ENCODE results near the gene EFHB.

EFHB gene

DNA sequence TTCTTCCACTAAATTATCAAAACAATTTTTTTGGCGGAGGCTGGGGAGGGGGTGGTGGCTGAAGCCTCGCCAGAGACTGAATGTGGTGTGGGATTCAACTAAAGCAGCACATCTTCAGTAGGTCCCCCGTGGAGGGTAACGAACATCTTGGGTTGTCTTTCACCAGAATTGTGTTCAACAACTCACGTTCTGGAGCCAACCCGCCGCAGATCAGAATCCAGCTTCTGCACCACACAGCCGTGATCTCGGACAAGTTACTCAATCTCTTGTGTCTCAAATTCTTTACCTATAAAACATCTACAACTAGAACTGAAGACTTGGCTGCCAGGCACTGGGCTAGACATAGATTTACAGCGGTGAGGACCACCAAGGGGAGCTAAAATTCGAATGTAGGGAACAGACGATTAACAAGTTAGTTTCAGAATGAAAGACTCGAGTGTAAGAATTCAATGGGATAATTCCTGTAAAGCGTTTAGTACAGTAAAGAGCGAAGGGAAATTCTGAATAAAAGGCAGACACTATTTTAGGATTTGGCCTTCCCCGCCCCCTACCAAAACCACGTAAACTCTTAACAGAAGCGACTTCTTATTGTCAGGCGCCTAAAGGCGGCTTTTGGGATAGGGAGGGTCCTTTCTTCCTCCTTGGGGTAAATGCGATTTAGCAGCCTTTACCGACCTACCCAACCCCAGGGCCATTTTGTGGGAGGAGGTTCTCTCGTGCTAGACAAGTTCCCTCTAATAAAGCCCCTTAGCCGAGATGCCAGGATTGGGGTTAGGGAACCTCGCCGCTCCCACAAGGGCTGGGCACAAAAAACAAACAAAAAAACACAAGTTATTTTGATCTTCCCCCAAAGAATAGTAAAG, 12.2 kb upstream of the EFHB start:
- peak overlapping the region; percentile 95 for H3K4me3 Mint-ChIP-seq
- peak overlapping the region; percentile 98 for H3K27ac Mint-ChIP-seq
- H3K9me3 Mint-ChIP-seq (ENCODE audit: low read depth), result no peaks in the 10 kb centered on the region
- no peaks in the 10 kb centered on the region for H3K27me3 Mint-ChIP-seq
- H3K36me3 Mint-ChIP-seq, result peaks cover 3% of the 10 kb centered on the region
- peaks cover 43% of the 10 kb centered on the region for H3K4me1 Mint-ChIP-seq (ENCODE audit: low read depth)

DNA sequence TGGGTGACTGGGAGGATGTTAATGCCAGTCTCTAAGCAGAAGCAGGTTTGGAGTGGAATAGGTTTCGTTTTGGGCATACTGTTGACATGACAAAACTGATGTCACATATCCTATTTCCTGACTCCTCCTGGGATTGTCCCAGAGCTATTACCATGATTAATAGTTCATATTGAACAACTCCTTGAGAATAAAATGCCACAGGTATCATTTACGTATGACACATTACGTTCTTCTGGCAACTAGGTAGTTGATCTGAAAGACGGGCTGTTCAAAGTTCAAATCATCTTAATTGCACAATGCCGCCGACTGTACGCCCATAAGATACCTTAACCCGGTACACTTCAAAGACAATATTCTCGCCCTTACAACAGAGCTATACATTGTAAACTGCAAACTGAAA, 11.5 kb upstream of the EFHB start:
- no peaks in the 10 kb centered on the region for H3K36me3 Mint-ChIP-seq
- H3K27ac Mint-ChIP-seq, result peak overlapping the region; percentile 98
- H3K4me3 Mint-ChIP-seq, result peak overlapping the region; percentile 95
- H3K27me3 Mint-ChIP-seq, result no peaks in the 10 kb centered on the region
- H3K4me1 Mint-ChIP-seq (ENCODE audit: low read depth), result peaks cover 37% of the 10 kb centered on the region
- no peaks in the 10 kb centered on the region for H3K9me3 Mint-ChIP-seq (ENCODE audit: low read depth)

DNA sequence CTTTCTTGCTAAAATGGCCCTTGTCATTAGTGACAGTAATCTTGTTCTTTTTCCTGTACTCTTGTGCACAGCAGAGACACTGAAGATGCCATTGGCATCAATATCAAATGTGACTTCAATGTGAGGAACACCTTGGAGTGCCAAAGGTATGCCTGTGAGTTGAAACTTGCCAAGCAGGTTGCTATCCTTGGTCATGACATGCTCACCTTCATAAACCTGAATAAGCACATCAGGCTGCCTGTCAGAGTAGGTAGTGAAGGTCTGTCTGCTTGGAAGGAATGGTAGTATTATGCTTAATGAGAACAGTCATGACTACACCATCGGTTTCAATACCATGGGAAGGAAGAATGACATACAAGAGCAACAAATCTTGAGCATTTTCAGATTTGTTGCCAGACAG, 6.6 kb upstream of the EFHB start:
- H3K9me3 Mint-ChIP-seq (ENCODE audit: low read depth), result no peaks in the 10 kb centered on the region
- peaks cover 11% of the 10 kb centered on the region for H3K4me1 Mint-ChIP-seq (ENCODE audit: low read depth)
- H3K27me3 Mint-ChIP-seq, result no peaks in the 10 kb centered on the region
- H3K27ac Mint-ChIP-seq, result no peak overlapping the region
- H3K36me3 Mint-ChIP-seq, result no peaks in the 10 kb centered on the region
- no peak overlapping the region for H3K4me3 Mint-ChIP-seq

DNA sequence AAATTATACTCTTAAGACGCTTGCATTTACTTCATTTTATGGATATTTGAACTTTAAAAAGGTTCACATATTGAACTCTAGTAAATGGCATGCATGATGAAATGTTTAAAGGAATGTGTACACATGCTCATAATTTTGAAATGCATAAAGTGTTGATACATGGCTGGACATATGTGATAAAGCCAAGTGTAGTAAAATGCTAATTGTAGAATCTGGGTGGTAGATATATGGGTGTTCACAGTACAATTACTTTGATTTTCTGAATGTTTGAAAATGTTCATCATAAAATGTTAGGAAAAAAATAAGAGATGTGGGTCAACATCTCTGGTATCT, 4.2 kb upstream of the EFHB start:
- Mint-ChIP-seq H3K4me3 (no peak overlapping the region), H3K27ac (no peak overlapping the region), H3K27me3 (peaks cover 6% of the 10 kb centered on the region), H3K36me3 (no peaks in the 10 kb centered on the region), H3K9me3 (ENCODE audit: low read depth) (no peaks in the 10 kb centered on the region), H3K4me1 (ENCODE audit: low read depth) (peaks cover 6% of the 10 kb centered on the region)

DNA sequence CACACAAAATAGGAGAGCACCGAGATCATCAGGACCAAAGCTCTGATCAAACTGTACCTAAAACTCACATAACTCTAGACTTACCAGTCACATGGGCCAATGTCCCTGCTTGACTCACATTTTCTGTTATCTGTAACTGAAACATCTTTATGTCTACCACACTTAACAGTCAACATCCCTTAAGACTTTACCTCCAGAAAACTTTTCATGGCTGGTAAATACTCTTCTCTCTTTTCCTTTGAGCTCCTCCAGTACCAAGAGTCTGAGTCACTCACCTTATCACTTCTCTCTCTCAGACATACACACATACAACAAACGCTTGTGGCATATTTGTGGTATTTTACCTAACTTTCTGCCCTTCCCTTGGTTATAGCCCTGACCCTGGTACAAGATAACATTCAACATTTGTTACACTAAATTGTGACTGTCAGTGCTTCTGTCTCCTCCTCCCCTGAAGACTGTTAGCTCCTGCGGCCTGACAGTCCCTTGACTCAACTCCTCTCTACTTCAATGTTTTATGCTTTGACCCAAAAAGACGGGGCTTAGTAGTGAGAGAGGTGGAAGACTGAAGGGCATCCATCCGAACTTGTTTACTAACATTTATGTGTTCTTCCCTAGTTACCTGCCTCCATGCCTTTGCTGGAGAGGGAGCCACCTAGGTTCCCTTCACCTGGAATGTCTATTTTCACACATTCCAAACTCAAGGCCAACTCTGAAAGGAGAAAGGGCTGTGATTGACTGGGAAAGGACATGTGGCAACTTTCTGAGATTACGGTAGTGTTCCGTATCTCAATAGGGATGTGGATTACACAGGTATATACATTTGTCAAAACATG, 3.7 kb upstream of the EFHB start:
- Mint-ChIP-seq H3K4me1 (ENCODE audit: low read depth) (peaks cover 8% of the 10 kb centered on the region), H3K27ac (peak overlapping the region; percentile 64), H3K9me3 (ENCODE audit: low read depth) (no peaks in the 10 kb centered on the region), H3K4me3 (no peak overlapping the region), H3K36me3 (peaks cover 2% of the 10 kb centered on the region), H3K27me3 (peaks cover 8% of the 10 kb centered on the region)

DNA sequence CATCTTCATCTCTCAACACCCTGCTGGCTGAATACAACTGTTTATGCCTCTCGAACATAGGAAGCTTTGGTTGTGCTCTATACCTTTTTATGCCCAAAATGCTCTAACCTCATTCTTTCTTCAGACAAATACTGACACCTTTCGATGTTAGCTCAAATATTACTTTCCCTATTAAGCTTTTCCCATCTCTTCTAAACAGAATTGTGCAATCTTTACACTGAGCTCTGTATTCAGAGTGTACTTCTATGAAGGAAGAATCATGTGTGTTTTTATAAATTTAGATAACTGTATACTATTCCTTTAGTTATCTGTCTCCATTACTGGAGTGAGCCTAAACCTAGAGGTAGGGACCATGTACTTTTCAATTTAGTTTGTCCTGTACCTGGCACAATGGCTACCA, 1.6 kb downstream of the EFHB start:
- H3K4me3 Mint-ChIP-seq, result no peak overlapping the region
- H3K36me3 Mint-ChIP-seq, result peaks cover 3% of the 10 kb centered on the region
- peaks cover 9% of the 10 kb centered on the region for H3K27me3 Mint-ChIP-seq
- H3K4me1 Mint-ChIP-seq (ENCODE audit: low read depth), result peaks cover 21% of the 10 kb centered on the region
- peak overlapping the region; percentile 84 for H3K27ac Mint-ChIP-seq
- H3K9me3 Mint-ChIP-seq (ENCODE audit: low read depth), result no peaks in the 10 kb centered on the region

DNA sequence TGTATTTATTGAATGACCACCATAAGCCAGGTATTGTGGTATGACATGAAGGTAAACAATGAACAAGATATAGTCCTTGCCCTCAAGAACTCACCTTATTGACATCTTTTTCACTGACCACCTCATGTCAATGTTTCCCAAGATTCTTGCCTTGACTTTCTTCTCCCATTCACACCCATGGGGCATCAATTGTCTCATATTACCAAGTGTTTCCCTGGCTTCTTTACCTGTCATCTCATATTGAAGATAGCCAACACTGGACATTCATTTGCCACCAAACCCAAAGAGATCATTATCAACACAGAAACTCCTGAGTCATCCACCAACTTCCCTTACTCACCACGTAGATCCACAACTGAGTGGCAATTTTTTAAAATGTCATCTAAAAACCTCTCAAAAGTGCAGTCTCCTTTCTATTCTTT, 2.2 kb downstream of the EFHB start:
- peaks cover 9% of the 10 kb centered on the region for H3K27me3 Mint-ChIP-seq
- no peaks in the 10 kb centered on the region for H3K9me3 Mint-ChIP-seq (ENCODE audit: low read depth)
- peak overlapping the region; percentile 20 for H3K4me3 Mint-ChIP-seq
- H3K36me3 Mint-ChIP-seq, result peaks cover 3% of the 10 kb centered on the region
- H3K4me1 Mint-ChIP-seq (ENCODE audit: low read depth), result peaks cover 18% of the 10 kb centered on the region
- peak overlapping the region; percentile 84 for H3K27ac Mint-ChIP-seq

DNA sequence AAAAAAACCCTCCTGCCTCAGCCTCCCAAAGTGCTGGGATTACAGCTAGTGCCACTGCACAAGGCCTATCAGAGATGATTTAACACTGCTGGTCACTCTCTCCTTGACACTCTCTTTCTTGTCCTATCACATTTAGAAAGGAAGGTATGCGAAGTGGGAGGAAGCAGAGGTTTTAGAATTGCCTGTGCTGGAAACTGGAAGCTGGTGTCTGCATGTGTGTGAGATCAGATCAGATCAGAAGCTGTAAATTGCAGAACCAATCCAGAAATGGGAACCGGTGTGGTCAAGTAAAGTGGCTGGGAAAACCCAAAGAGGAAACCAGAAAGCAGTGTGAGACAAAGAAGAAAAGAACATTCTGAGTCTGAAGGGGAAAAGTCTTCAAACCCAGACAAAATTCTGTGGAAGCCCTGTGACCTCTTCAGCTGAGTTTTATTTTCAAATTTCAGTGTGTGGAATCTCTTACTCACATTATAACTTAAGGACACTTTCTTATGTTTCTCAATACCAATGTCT, 2.8 kb downstream of the EFHB start:
- Mint-ChIP-seq H3K27ac (peak overlapping the region; percentile 84), H3K4me3 (no peak overlapping the region), H3K4me1 (ENCODE audit: low read depth) (peaks cover 18% of the 10 kb centered on the region), H3K9me3 (ENCODE audit: low read depth) (no peaks in the 10 kb centered on the region), H3K36me3 (peaks cover 3% of the 10 kb centered on the region), H3K27me3 (peaks cover 9% of the 10 kb centered on the region)

DNA sequence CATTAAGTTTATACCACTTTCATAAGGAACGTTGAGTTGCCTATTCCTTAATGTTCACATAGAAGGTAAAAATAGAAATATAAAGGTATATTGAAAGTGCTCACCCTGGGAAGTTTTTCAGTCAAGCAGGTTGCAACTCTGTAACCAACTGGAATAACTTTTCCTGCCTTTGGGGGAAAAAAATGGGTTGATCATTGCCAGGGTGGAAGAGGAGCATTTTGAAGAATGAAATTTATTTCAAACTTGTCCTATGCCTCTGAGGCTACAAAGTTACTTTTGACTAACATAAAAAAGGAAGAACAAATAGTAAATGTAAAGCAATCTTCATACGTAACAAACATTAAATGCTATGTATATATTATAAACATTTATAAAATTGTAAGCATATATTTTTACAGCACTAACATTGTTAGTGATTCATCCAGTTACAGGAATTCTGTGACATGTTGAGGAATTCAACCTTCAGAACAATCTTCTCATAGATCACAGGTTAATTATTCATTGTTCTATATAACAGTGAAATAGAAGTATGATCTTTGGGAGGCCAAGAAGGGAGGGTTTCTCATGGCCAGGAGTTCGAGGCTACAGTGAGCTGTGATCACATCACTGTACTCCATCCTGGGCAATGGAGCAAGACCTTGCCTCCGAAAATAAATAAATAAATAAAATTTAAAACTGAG, 13.5 kb downstream of the EFHB start:
- Mint-ChIP-seq H3K9me3 (ENCODE audit: low read depth) (no peaks in the 10 kb centered on the region), H3K4me3 (no peak overlapping the region), H3K27me3 (no peaks in the 10 kb centered on the region), H3K4me1 (ENCODE audit: low read depth) (no peaks in the 10 kb centered on the region), H3K27ac (no peak overlapping the region), H3K36me3 (no peaks in the 10 kb centered on the region)

DNA sequence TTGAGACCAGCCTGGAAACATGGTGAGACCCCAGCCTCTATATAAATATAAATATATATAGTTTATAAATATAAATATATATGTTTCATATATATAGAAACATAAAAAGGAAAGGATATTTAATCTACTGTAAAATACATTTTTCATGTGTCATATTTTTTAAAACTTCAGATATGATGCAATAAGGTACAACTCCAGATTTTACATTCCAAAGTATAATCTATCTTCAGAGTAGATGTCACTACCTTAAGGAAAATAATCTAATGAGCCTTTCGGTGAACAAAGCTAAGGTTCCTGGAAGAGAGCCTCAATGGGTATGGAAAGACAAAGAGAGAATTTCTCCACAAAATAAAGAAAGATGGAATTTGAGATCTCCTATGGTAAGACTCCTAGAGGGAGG, 16.9 kb downstream of the EFHB start:
- Mint-ChIP-seq H3K4me3 (no peak overlapping the region), H3K4me1 (ENCODE audit: low read depth) (no peaks in the 10 kb centered on the region), H3K9me3 (ENCODE audit: low read depth) (peaks cover 4% of the 10 kb centered on the region), H3K27ac (no peak overlapping the region), H3K36me3 (peaks cover 2% of the 10 kb centered on the region), H3K27me3 (no peaks in the 10 kb centered on the region)

DNA sequence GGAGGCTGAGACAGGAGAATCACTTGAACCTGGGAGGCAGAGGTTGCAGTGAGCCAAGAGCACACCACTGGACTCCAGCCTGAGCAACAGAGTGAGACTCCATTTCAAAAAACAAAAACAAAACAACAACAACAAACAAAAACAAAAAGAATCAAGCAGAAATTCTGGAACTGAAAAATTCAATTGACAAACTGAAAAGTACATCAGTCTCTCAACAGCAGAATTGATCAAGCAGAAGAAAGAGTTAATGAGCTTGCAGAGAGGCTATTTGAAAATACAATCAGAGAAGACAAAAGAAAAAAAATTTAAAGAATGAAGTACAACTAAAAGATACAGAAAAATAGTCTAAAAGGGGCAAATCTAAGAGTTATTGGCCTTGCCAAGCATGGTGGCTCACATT, 22.6 kb downstream of the EFHB start:
- Mint-ChIP-seq H3K27ac (no peak overlapping the region), H3K36me3 (peaks cover 9% of the 10 kb centered on the region), H3K4me3 (no peak overlapping the region), H3K27me3 (no peaks in the 10 kb centered on the region), H3K9me3 (ENCODE audit: low read depth) (peaks cover 9% of the 10 kb centered on the region), H3K4me1 (ENCODE audit: low read depth) (no peaks in the 10 kb centered on the region)

DNA sequence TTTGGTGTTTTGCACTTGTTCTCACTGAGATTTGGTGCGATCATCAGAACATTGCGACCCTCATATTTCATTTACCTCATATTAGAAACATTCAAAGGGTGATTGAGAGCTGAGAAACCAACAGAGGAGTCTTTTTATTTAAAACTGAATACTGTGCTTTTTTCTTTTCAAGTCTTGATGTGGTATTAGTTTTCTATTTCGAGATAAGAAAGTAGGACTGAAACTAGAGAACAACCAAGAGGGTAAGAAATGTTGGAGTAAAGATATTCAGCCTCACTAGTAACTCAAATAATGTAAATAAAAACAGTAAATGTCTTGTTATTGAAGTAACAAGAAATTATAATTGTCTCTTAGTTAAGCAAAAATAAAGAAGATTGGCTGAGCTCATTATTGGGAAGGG, 26.5 kb downstream of the EFHB start:
- H3K27ac Mint-ChIP-seq, result no peak overlapping the region
- H3K36me3 Mint-ChIP-seq, result peaks cover 6% of the 10 kb centered on the region
- peaks cover 8% of the 10 kb centered on the region for H3K9me3 Mint-ChIP-seq (ENCODE audit: low read depth)
- H3K4me3 Mint-ChIP-seq, result no peak overlapping the region
- H3K4me1 Mint-ChIP-seq (ENCODE audit: low read depth), result no peaks in the 10 kb centered on the region
- no peaks in the 10 kb centered on the region for H3K27me3 Mint-ChIP-seq

DNA sequence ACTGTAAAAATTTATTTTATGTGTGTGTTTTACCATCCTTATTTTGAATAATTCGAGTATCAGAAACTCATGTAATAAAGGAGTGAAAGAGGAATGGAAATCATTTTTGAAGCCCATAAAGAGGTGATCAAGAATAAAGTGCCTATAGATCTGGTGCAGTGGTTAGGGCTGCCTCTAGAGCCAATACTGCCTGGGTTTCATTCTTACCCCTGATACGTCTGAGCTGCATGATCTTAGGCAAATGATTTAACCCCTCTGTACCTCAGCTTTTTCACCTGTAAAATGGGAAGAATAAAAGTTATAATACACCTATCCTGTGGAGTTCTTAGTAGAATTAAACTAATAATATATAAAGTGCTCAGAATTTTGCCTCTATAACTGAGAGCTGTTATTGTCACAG, 30.4 kb downstream of the EFHB start:
- Mint-ChIP-seq H3K27ac (no peak overlapping the region), H3K36me3 (no peaks in the 10 kb centered on the region), H3K27me3 (no peaks in the 10 kb centered on the region), H3K4me1 (ENCODE audit: low read depth) (no peaks in the 10 kb centered on the region), H3K4me3 (no peak overlapping the region), H3K9me3 (ENCODE audit: low read depth) (peaks cover 4% of the 10 kb centered on the region)

DNA sequence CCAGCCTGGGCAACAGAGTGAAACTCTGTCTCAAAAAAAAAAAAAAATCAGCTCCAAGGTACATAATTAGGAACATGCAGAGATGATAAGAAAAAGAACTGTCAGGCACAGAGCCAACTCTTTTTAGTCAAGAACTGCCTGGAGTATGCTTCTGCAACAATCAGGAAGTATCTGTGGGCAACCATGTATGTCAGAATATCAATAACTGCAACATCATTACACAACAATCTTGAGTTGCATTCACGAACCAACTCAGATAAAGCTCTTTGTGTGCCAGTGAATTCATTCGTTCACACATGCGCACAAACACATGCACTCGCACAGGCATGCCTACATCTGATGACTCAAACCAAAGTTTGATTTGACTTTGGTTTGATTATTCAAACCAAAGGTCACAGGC, 32.1 kb downstream of the EFHB start:
- H3K27me3 Mint-ChIP-seq, result no peaks in the 10 kb centered on the region
- H3K4me1 Mint-ChIP-seq (ENCODE audit: low read depth), result no peaks in the 10 kb centered on the region
- H3K36me3 Mint-ChIP-seq, result no peaks in the 10 kb centered on the region
- peaks cover 4% of the 10 kb centered on the region for H3K9me3 Mint-ChIP-seq (ENCODE audit: low read depth)
- H3K4me3 Mint-ChIP-seq, result no peak overlapping the region
- H3K27ac Mint-ChIP-seq, result no peak overlapping the region

DNA sequence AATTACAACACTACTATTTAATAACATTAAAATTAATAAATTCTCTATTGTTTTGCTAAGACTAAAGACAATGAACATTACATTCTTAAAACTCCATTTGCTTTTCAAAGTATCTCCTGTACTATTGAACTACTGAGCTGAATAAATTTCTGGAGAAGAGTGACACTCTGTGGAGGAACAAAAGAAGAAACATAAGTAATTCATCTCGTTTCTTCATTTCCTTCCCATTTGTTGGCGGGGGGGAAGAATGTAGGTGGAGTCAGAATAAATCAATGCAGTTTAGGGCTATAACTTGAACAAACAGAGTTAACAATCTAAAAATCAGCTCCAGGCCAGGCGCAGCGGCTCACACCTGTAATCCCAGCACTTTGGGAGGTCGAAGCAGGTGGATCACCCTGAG, 32.7 kb downstream of the EFHB start:
- Mint-ChIP-seq H3K4me1 (ENCODE audit: low read depth) (no peaks in the 10 kb centered on the region), H3K27ac (no peak overlapping the region), H3K4me3 (no peak overlapping the region), H3K27me3 (no peaks in the 10 kb centered on the region), H3K9me3 (ENCODE audit: low read depth) (peaks cover 2% of the 10 kb centered on the region), H3K36me3 (no peaks in the 10 kb centered on the region)

Data from activated naive CD8-positive, alpha-beta T cell (primary cell).